RWPE2 (cell line): Measurements from ENCODE around the gene ADRA2A.

Experiments used
- ATAC-seq: fragments of 200-7000 bp; cut with Tn5 transposase; 3 replicates; pipeline ENCODE4 v1.9.1; 2021; ENCODE audit warnings: low read depth
- DNase-seq: peaks from one replicate; pipeline ENCODE4 v3.0.0-alpha.2; 2020; ENCODE audit warnings: low spot score
- H3K27ac ChIP-seq: fragments of 450-650 bp; 2 replicates; pipeline ENCODE4 v1.5.1; 2017; ENCODE audit warnings: mild to moderate bottlenecking; ENCODE audit not compliant: poor library complexity, severe bottlenecking
- H3K27me3 ChIP-seq: fragments of 250-450 bp; sonication (Bioruptor Pico); 2 replicates; pipeline ENCODE4 v1.5.1; 2021; ENCODE audit warnings: mild to moderate bottlenecking, moderate library complexity; ENCODE audit not compliant: insufficient read depth, poor library complexity, severe bottlenecking
- H3K36me3 ChIP-seq: fragments of 250-450 bp; sonication (Bioruptor Pico); 2 replicates; pipeline ENCODE4 v1.5.1; 2020; ENCODE audit warnings: low read depth, mild to moderate bottlenecking, moderate library complexity
- H3K4me1 ChIP-seq: fragments of 250-450 bp; sonication (Bioruptor Pico); 2 replicates; pipeline ENCODE4 v1.5.1; 2021; ENCODE audit warnings: mild to moderate bottlenecking, moderate library complexity; ENCODE audit not compliant: insufficient read depth, poor library complexity, severe bottlenecking
- H3K4me3 ChIP-seq: fragments of 250-450 bp; sonication (Bioruptor Pico); 2 replicates; pipeline ENCODE4 v1.5.1; 2021; ENCODE audit warnings: mild to moderate bottlenecking, moderate library complexity; ENCODE audit not compliant: severe bottlenecking
- H3K9me3 ChIP-seq: fragments of 250-450 bp; sonication (Bioruptor Pico); 2 replicates; pipeline ENCODE4 v1.5.1; 2021; ENCODE audit warnings: mild to moderate bottlenecking, moderate library complexity; ENCODE audit not compliant: severe bottlenecking
- TF ChIP-seq, protein P1 (sequence below): fragments of 450-650 bp; IDR thresholded peaks from one replicate; pipeline ENCODE4 v1.5.1; 2017; ENCODE audit warnings: mild to moderate bottlenecking, moderate library complexity; ENCODE audit not compliant: poor library complexity, severe bottlenecking

Gene ADRA2A

DNA sequence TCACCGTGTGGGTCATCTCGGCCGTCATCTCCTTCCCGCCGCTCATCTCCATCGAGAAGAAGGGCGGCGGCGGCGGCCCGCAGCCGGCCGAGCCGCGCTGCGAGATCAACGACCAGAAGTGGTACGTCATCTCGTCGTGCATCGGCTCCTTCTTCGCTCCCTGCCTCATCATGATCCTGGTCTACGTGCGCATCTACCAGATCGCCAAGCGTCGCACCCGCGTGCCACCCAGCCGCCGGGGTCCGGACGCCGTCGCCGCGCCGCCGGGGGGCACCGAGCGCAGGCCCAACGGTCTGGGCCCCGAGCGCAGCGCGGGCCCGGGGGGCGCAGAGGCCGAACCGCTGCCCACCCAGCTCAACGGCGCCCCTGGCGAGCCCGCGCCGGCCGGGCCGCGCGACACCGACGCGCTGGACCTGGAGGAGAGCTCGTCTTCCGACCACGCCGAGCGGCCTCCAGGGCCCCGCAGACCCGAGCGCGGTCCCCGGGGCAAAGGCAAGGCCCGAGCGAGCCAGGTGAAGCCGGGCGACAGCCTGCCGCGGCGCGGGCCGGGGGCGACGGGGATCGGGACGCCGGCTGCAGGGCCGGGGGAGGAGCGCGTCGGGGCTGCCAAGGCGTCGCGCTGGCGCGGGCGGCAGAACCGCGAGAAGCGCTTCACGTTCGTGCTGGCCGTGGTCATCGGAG is 1.8 kb downstream of the ADRA2A start:
- Histone ChIP-seq H3K9me3 (no peaks in the 10 kb centered on the region), H3K36me3 (no peaks in the 10 kb centered on the region), H3K27me3 (peaks cover 67% of the 10 kb centered on the region), H3K4me3 (no peak overlapping the region), H3K27ac (no peak overlapping the region), H3K4me1 (no peaks in the 10 kb centered on the region)
- ATAC-seq, result no peak
- DNase-seq, result no peak
- TF ChIP-seq, protein P1, sequence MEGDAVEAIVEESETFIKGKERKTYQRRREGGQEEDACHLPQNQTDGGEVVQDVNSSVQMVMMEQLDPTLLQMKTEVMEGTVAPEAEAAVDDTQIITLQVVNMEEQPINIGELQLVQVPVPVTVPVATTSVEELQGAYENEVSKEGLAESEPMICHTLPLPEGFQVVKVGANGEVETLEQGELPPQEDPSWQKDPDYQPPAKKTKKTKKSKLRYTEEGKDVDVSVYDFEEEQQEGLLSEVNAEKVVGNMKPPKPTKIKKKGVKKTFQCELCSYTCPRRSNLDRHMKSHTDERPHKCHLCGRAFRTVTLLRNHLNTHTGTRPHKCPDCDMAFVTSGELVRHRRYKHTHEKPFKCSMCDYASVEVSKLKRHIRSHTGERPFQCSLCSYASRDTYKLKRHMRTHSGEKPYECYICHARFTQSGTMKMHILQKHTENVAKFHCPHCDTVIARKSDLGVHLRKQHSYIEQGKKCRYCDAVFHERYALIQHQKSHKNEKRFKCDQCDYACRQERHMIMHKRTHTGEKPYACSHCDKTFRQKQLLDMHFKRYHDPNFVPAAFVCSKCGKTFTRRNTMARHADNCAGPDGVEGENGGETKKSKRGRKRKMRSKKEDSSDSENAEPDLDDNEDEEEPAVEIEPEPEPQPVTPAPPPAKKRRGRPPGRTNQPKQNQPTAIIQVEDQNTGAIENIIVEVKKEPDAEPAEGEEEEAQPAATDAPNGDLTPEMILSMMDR, result no peak

DNA sequence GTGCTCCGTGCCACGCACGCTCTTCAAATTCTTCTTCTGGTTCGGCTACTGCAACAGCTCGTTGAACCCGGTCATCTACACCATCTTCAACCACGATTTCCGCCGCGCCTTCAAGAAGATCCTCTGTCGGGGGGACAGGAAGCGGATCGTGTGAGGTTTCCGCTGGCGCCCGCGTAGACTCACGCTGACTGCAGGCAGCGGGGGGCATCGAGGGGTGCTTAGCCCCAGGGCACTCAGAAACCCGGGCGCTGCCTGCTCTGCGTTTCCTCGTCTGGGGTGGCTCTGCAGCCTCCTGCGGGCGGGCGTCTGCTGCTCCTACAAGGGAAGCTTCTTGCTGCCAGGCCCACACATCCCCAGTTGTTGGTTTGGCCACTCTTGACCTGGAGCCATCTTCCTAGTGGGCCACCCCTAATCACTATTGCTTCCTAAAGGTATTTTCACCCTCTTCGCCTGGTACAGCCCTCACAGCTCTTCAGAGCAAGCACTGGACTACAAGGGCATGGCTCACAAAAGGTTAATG is 2.5 kb downstream of the ADRA2A start:
- TF ChIP-seq, protein P1, result no peak
- Histone ChIP-seq H3K9me3 (no peaks in the 10 kb centered on the region), H3K27me3 (peaks cover 62% of the 10 kb centered on the region), H3K4me3 (no peak overlapping the region), H3K36me3 (no peaks in the 10 kb centered on the region), H3K27ac (no peak overlapping the region), H3K4me1 (no peaks in the 10 kb centered on the region)
- ATAC-seq (no peak), DNase-seq (no peak)

DNA sequence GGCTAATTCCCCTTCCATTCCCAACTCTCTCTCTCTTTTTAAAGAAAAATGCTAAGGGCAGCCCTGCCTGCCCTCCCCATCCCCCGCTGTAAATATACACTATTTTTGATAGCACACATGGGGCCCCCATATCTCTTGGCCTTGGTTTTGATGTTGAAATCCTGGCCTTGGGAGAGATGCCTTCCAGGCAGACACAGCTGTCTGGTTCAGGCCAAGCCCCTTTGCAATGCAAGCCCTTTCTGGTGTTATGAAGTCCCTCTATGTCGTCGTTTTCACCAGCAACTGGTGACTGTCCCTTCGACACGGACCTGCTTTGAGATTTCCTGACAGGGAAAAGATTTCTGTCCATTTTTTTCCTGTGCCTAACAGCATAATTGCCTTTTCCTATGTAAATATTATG is 3.0 kb downstream of the ADRA2A start:
- Histone ChIP-seq H3K36me3 (no peaks in the 10 kb centered on the region), H3K4me3 (no peak overlapping the region), H3K27me3 (peaks cover 57% of the 10 kb centered on the region), H3K4me1 (no peaks in the 10 kb centered on the region), H3K9me3 (no peaks in the 10 kb centered on the region), H3K27ac (no peak overlapping the region)
- TF ChIP-seq, protein P1, result no peak
- no peak for DNase-seq
- no peak for ATAC-seq

DNA sequence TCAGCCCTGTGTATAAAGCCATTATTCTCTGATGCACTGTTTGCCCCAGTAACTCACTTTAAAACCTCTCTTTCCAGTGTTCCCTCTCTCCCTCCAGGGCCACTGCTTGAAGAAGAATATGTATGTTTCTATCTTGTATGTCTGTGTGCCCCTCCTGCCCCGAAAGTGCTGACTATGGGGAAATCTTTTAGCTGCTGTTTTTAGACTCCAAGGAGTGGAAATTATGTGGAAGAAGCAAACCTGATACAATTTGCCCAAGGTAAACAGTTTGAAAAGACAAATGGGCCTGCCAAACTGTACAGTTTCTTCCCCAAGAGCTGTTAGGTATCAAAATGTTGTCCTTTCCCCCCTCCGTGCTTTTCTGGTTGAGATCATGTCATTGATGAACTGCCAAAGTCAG is 3.4 kb downstream of the ADRA2A start:
- H3K27me3 ChIP-seq, result peaks cover 53% of the 10 kb centered on the region
- TF ChIP-seq, protein P1, result no peak

DNA sequence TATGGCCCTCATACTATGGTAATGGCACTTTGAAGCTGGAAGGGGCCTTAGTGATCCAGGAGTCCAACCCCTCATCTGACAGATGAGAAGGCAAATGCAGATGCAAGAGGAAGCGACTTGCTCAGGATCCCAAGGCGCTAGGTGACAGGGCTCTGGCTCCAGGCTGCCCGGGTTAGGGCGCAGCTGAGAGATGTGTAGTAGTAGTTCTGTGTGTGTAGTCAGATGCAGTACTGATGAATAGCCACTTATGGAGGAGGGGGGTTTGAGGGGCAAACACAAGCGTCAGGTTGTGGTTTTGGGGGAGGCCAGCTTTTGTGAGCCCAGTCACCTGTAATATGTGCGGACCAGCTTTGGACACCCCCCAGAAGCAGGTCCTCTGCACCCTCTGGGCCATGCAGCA is 4.8 kb downstream of the ADRA2A start:
- TF ChIP-seq, protein P1, result no peak
- no peaks in the 10 kb centered on the region for H3K9me3 ChIP-seq
- ATAC-seq, result no peak
- no peak overlapping the region for H3K27ac ChIP-seq
- no peak for DNase-seq
- no peak overlapping the region for H3K4me3 ChIP-seq
- no peaks in the 10 kb centered on the region for H3K36me3 ChIP-seq
- H3K4me1 ChIP-seq, result no peaks in the 10 kb centered on the region
- H3K27me3 ChIP-seq, result peaks cover 39% of the 10 kb centered on the region

More for the DNA sequence above, 3.4 kb downstream of the ADRA2A start:
- no peak overlapping the region for H3K27ac ChIP-seq
- H3K9me3 ChIP-seq, result no peaks in the 10 kb centered on the region
- no peak overlapping the region for H3K4me3 ChIP-seq
- no peaks in the 10 kb centered on the region for H3K4me1 ChIP-seq
- no peaks in the 10 kb centered on the region for H3K36me3 ChIP-seq
- DNase-seq (no peak), ATAC-seq (no peak)
